HuH-7.5 (cell line): ENCODE measurements around the gene SECISBP2.

Source experiments
- DNase-seq: peaks from one replicate; pipeline ENCODE4 v3.0.0; 2011; ENCODE audit warnings: low spot score

SECISBP2 gene

GRCh38 chr9:89350988-89351557 is 32.8 kb downstream of the SECISBP2 start:
- no peak for DNase-seq

GRCh38 chr9:89351584-89352300 is 33.4 kb downstream of the SECISBP2 start:
- DNase-seq = no peak

GRCh38 chr9:89352451-89352850 is 34.2 kb downstream of the SECISBP2 start:
- DNase-seq = no peak

- DNase-seq = no peak
These were observed 34.8 kb downstream of the SECISBP2 start for GRCh38 chr9:89352874-89353649.

GRCh38 chr9:89353989-89354388 is 35.7 kb downstream of the SECISBP2 start:
- no peak for DNase-seq

- DNase-seq = no peak
These were observed 36.2 kb downstream of the SECISBP2 start for GRCh38 chr9:89354471-89354870.

- DNase-seq = no peak
These were observed 38.5 kb downstream of the SECISBP2 start for GRCh38 chr9:89356782-89357181.

GRCh38 chr9:89357331-89358197 is 39.3 kb downstream of the SECISBP2 start:
- DNase-seq = no peak

GRCh38 chr9:89358376-89358916 is 40.1 kb downstream of the SECISBP2 start:
- DNase-seq = no peak

- no peak for DNase-seq
These were observed 40.7 kb downstream of the SECISBP2 start for GRCh38 chr9:89358985-89359384.

GRCh38 chr9:89359751-89360261 is 41.5 kb downstream of the SECISBP2 start:
- DNase-seq = no peak

- no peak for DNase-seq
These were observed 42.2 kb downstream of the SECISBP2 start for GRCh38 chr9:89360465-89360864.

GRCh38 chr9:89361031-89361430 is 42.7 kb downstream of the SECISBP2 start:
- DNase-seq = no peak

GRCh38 chr9:89361816-89362646 is 43.7 kb downstream of the SECISBP2 start:
- DNase-seq = no peak

GRCh38 chr9:89362647-89363310 is 44.5 kb downstream of the SECISBP2 start:
- no peak for DNase-seq

- DNase-seq = no peak
These were observed 45.0 kb downstream of the SECISBP2 start for GRCh38 chr9:89363311-89363670.

- DNase-seq = no peak
These were observed 45.8 kb downstream of the SECISBP2 start for GRCh38 chr9:89363921-89364665.

GRCh38 chr9:89364666-89365531 is 46.6 kb downstream of the SECISBP2 start:
- no peak for DNase-seq

- DNase-seq = no peak
These were observed 47.2 kb downstream of the SECISBP2 start for GRCh38 chr9:89365532-89365912.
